T-helper 17 cell (primary cell): Measurements from ENCODE around the gene IFT57. TPM values are rescaled to one million over a fixed set of nuclear protein-coding genes. Genes with fewer than 3 reads are reported as not detected.
A peak's percentile ranks its signal among the peaks of the same experiment; 100 is the strongest.

Source experiments
- ATAC-seq: fragments of 150-1000 bp; cut with Tn5 transposase; 2 replicates; pipeline ENCODE4 v1.10.0; 2021; ENCODE audit warnings: mild to moderate bottlenecking, moderate library complexity
- DNase-seq, 3 donors: peaks; one replicate each; pipeline versions ENCODE4 v3.0.0 to v3.0.0-alpha.2; 2020 to 2021
- H3K9me3 ChIP-seq: one replicate; pipeline ENCODE4 v1.7.0; 2013; ENCODE audit warnings: low read length, mild to moderate bottlenecking; ENCODE audit not compliant: control insufficient read depth, poor library complexity, severe bottlenecking
- H3K27ac Mint-ChIP-seq: one replicate; pipeline ENCODE4 v1.8.0; 2022; ENCODE audit warnings: mild to moderate bottlenecking, moderate library complexity, mixed read lengths
- H3K27me3 Mint-ChIP-seq: one replicate; pipeline ENCODE4 v1.8.0; 2022; ENCODE audit warnings: mixed read lengths
- H3K36me3 Mint-ChIP-seq: one replicate; pipeline ENCODE4 v1.8.0; 2022; ENCODE audit warnings: low read depth, mixed read lengths
- H3K4me1 Mint-ChIP-seq: one replicate; pipeline ENCODE4 v1.8.0; 2022; ENCODE audit warnings: mild to moderate bottlenecking, mixed read lengths
- H3K4me3 Mint-ChIP-seq: one replicate; pipeline ENCODE4 v1.8.0; 2022; ENCODE audit warnings: mild to moderate bottlenecking, moderate library complexity, mixed read lengths
- total RNA-seq, 4 donors: library from RNA in 2 of 4; stranded (reverse) in 2 of 4; gene quantifications; one replicate each; pipeline ENCODE4 v1.2.3 and lab custom pipeline; 2022 to 2026

Gene IFT57
- total RNA-seq, 2 donors from 2014 or later: 48.4 to 52.9 TPM

GRCh38 chr3:108235290-108235689, 13.1 kb upstream of the IFT57 start:
- H3K4me1 Mint-ChIP-seq: peaks cover 2% of the 10 kb centered on the region
- H3K36me3 Mint-ChIP-seq: no peaks in the 10 kb centered on the region
- ATAC-seq: no peak
- no peak overlapping the region for H3K4me3 Mint-ChIP-seq
- H3K9me3 ChIP-seq: no peaks in the 10 kb centered on the region
- H3K27ac Mint-ChIP-seq: no peak overlapping the region
- no peak for DNase-seq
- no peaks in the 10 kb centered on the region for H3K27me3 Mint-ChIP-seq

GRCh38 chr3:108234387-108234957, 12.2 kb upstream of the IFT57 start:
- no peak overlapping the region for H3K4me3 Mint-ChIP-seq
- no peak for DNase-seq
- no peaks in the 10 kb centered on the region for H3K27me3 Mint-ChIP-seq
- H3K36me3 Mint-ChIP-seq: no peaks in the 10 kb centered on the region
- ATAC-seq: no peak
- H3K4me1 Mint-ChIP-seq: peaks cover 2% of the 10 kb centered on the region
- H3K27ac Mint-ChIP-seq: no peak overlapping the region
- H3K9me3 ChIP-seq: no peaks in the 10 kb centered on the region

- Mint-ChIP-seq H3K36me3 (no peaks in the 10 kb centered on the region), H3K27ac (no peak overlapping the region), H3K4me3 (no peak overlapping the region), H3K27me3 (no peaks in the 10 kb centered on the region), H3K4me1 (peaks cover 17% of the 10 kb centered on the region)
- ATAC-seq (no peak), DNase-seq (no peak)
- no peaks in the 10 kb centered on the region for H3K9me3 ChIP-seq
These were observed 6.1 kb upstream of the IFT57 start for GRCh38 chr3:108228286-108228685.

- DNase-seq (no peak), ATAC-seq (no peak)
- Mint-ChIP-seq H3K4me3 (no peak overlapping the region), H3K36me3 (peaks cover 3% of the 10 kb centered on the region), H3K4me1 (peaks cover 23% of the 10 kb centered on the region), H3K27ac (peak overlapping the region; percentile 45), H3K27me3 (no peaks in the 10 kb centered on the region)
- H3K9me3 ChIP-seq: no peaks in the 10 kb centered on the region
These were observed 4.9 kb upstream of the IFT57 start for GRCh38 chr3:108227131-108227530.

GRCh38 chr3:108225221-108225620, 3.0 kb upstream of the IFT57 start:
- H3K36me3 Mint-ChIP-seq: peaks cover 3% of the 10 kb centered on the region
- peaks cover 38% of the 10 kb centered on the region for H3K4me1 Mint-ChIP-seq
- ATAC-seq (no peak), DNase-seq (no peak)
- peak overlapping the region; percentile 100 for H3K27ac Mint-ChIP-seq
- H3K27me3 Mint-ChIP-seq: no peaks in the 10 kb centered on the region
- no peaks in the 10 kb centered on the region for H3K9me3 ChIP-seq
- no peak overlapping the region for H3K4me3 Mint-ChIP-seq

GRCh38 chr3:108223928-108224327, 1.7 kb upstream of the IFT57 start:
- Mint-ChIP-seq H3K4me3 (peak overlapping the region; percentile 100), H3K36me3 (peaks cover 3% of the 10 kb centered on the region), H3K4me1 (peaks cover 47% of the 10 kb centered on the region), H3K27ac (peak overlapping the region; percentile 100), H3K27me3 (no peaks in the 10 kb centered on the region)
- H3K9me3 ChIP-seq: no peaks in the 10 kb centered on the region
- no peak for DNase-seq
- no peak for ATAC-seq

- DNase-seq (no peak), ATAC-seq (no peak)
- peaks cover 3% of the 10 kb centered on the region for H3K36me3 Mint-ChIP-seq
- peak overlapping the region; percentile 100 for H3K4me3 Mint-ChIP-seq
- H3K9me3 ChIP-seq: no peaks in the 10 kb centered on the region
- peaks cover 43% of the 10 kb centered on the region for H3K4me1 Mint-ChIP-seq
- H3K27ac Mint-ChIP-seq: peak overlapping the region; percentile 100
- H3K27me3 Mint-ChIP-seq: no peaks in the 10 kb centered on the region
These were observed 785 bp upstream of the IFT57 start for GRCh38 chr3:108222853-108223565.

GRCh38 chr3:108221393-108221792, 831 bp downstream of the IFT57 start:
- H3K4me1 Mint-ChIP-seq: peaks cover 47% of the 10 kb centered on the region
- peak overlapping the region; percentile 100 for H3K4me3 Mint-ChIP-seq
- peak overlapping the region; percentile 100 for H3K27ac Mint-ChIP-seq
- no peaks in the 10 kb centered on the region for H3K9me3 ChIP-seq
- no peaks in the 10 kb centered on the region for H3K27me3 Mint-ChIP-seq
- H3K36me3 Mint-ChIP-seq: peaks cover 3% of the 10 kb centered on the region
- no peak for DNase-seq
- no peak for ATAC-seq

- peaks cover 54% of the 10 kb centered on the region for H3K4me1 Mint-ChIP-seq
- no peaks in the 10 kb centered on the region for H3K9me3 ChIP-seq
- H3K27me3 Mint-ChIP-seq: no peaks in the 10 kb centered on the region
- peaks cover 3% of the 10 kb centered on the region for H3K36me3 Mint-ChIP-seq
- peak overlapping the region; percentile 9 for H3K4me3 Mint-ChIP-seq
- ATAC-seq (no peak), DNase-seq (no peak)
- H3K27ac Mint-ChIP-seq: peak overlapping the region; percentile 100
These were observed 2.9 kb downstream of the IFT57 start for GRCh38 chr3:108219336-108219735.

GRCh38 chr3:108218811-108219210, 3.4 kb downstream of the IFT57 start:
- ATAC-seq: no peak
- DNase-seq: no peak
- Mint-ChIP-seq H3K27ac (no peak overlapping the region), H3K36me3 (peaks cover 3% of the 10 kb centered on the region), H3K27me3 (no peaks in the 10 kb centered on the region), H3K4me3 (no peak overlapping the region), H3K4me1 (peaks cover 49% of the 10 kb centered on the region)
- H3K9me3 ChIP-seq: no peaks in the 10 kb centered on the region

- Mint-ChIP-seq H3K4me3 (no peak overlapping the region), H3K27ac (no peak overlapping the region)
These were observed 6.4 kb downstream of the IFT57 start for GRCh38 chr3:108215871-108216270.

GRCh38 chr3:108209579-108209978, 12.6 kb downstream of the IFT57 start:
- H3K27ac Mint-ChIP-seq: no peak overlapping the region
- ATAC-seq: no peak
- peaks cover 15% of the 10 kb centered on the region for H3K36me3 Mint-ChIP-seq
- no peaks in the 10 kb centered on the region for H3K27me3 Mint-ChIP-seq
- H3K4me1 Mint-ChIP-seq: peaks cover 2% of the 10 kb centered on the region
- H3K9me3 ChIP-seq: no peaks in the 10 kb centered on the region
- no peak for DNase-seq
- no peak overlapping the region for H3K4me3 Mint-ChIP-seq

More at GRCh38 chr3:108215871-108216270, 6.4 kb downstream of the IFT57 start:
- Mint-ChIP-seq H3K4me1 (peaks cover 25% of the 10 kb centered on the region), H3K36me3 (peaks cover 9% of the 10 kb centered on the region), H3K27me3 (no peaks in the 10 kb centered on the region)
- H3K9me3 ChIP-seq: no peaks in the 10 kb centered on the region
- no peak for DNase-seq
- no peak for ATAC-seq

GRCh38 chr3:108208831-108209230, 13.4 kb downstream of the IFT57 start:
- H3K4me1 Mint-ChIP-seq: peaks cover 2% of the 10 kb centered on the region
- no peak overlapping the region for H3K4me3 Mint-ChIP-seq
- no peaks in the 10 kb centered on the region for H3K9me3 ChIP-seq
- peaks cover 15% of the 10 kb centered on the region for H3K36me3 Mint-ChIP-seq
- no peak for ATAC-seq
- DNase-seq: no peak
- no peak overlapping the region for H3K27ac Mint-ChIP-seq
- H3K27me3 Mint-ChIP-seq: no peaks in the 10 kb centered on the region

GRCh38 chr3:108202834-108203233, 19.4 kb downstream of the IFT57 start:
- Mint-ChIP-seq H3K27ac (peak overlapping the region; percentile 10), H3K4me3 (no peak overlapping the region), H3K36me3 (peaks cover 4% of the 10 kb centered on the region), H3K27me3 (no peaks in the 10 kb centered on the region), H3K4me1 (peaks cover 14% of the 10 kb centered on the region)
- DNase-seq (no peak), ATAC-seq (no peak)
- H3K9me3 ChIP-seq: no peaks in the 10 kb centered on the region
